HL-60/S4 treated with phorbol 12-myristate 13-acetate at 8.2 ng/mL for 4 days and 3 days (cell line): ENCODE data around the gene WWOX.
"Not testable (repeated sequence)": the region's sequence is repeated elsewhere in the genome, so short reads cannot be mapped to it uniquely, and the experiment has no call there.

Source experiments
- in situ Hi-C: fragments of 300-500 bp; cut with MboI; formaldehyde crosslinking; loops from 2 replicates; pipeline ENCODE4 v1.15.0; 2022; ENCODE audit warnings: low sequenced_read_pairs

WWOX gene

GRCh38 chr16:79195938-79196337 lies 1096.5 kb downstream of the WWOX start:
- in situ Hi-C loops: no loop called here

GRCh38 chr16:79201436-79201835 lies 1102.0 kb downstream of the WWOX start:
- in situ Hi-C loops: no loop called here

GRCh38 chr16:79202977-79203376 lies 1103.5 kb downstream of the WWOX start:
- in situ Hi-C loops: no loop called here

GRCh38 chr16:79204486-79204885 lies 1105.0 kb downstream of the WWOX start:
- in situ Hi-C loops: no loop called here

GRCh38 chr16:79206889-79207288 lies 1107.4 kb downstream of the WWOX start:
- in situ Hi-C loops: no loop called here

- in situ Hi-C loops: no loop called here
Measured at GRCh38 chr16:79209308-79209707, 1109.9 kb downstream of the WWOX start.

- in situ Hi-C loops: no loop called here
Measured at GRCh38 chr16:79210607-79211006, 1111.2 kb downstream of the WWOX start.

GRCh38 chr16:79211586-79211985 lies 1112.1 kb downstream of the WWOX start:
- in situ Hi-C loops: no loop called here

- in situ Hi-C loops: no loop called here
Measured at GRCh38 chr16:79212114-79212791, 1112.8 kb downstream of the WWOX start.

GRCh38 chr16:79213214-79213613 lies 1113.8 kb downstream of the WWOX start:
- in situ Hi-C loops: no loop called here

GRCh38 chr16:79215289-79215688 lies 1115.8 kb downstream of the WWOX start:
- in situ Hi-C loops: no loop called here

- in situ Hi-C loops: no loop called here
Measured at GRCh38 chr16:79217375-79218011, 1118.0 kb downstream of the WWOX start.

GRCh38 chr16:79218351-79218750 lies 1118.9 kb downstream of the WWOX start:
- in situ Hi-C loops: no loop called here

- in situ Hi-C loops: not testable (repeated sequence)
Measured at GRCh38 chr16:79225994-79226393, 1126.5 kb downstream of the WWOX start.

- in situ Hi-C loops: no loop called here
Measured at GRCh38 chr16:79229361-79229760, 1129.9 kb downstream of the WWOX start.

- in situ Hi-C loops: not testable (repeated sequence)
Measured at GRCh38 chr16:79245700-79246099, 1146.2 kb downstream of the WWOX start.

GRCh38 chr16:79247386-79247785 lies 1147.9 kb downstream of the WWOX start:
- in situ Hi-C loops: no loop called here

GRCh38 chr16:79248351-79248750 lies 1148.9 kb downstream of the WWOX start:
- in situ Hi-C loops: no loop called here

GRCh38 chr16:79250502-79251098 lies 1151.1 kb downstream of the WWOX start:
- in situ Hi-C loops: no loop called here

GRCh38 chr16:79253100-79253631 lies 1153.7 kb downstream of the WWOX start:
- in situ Hi-C loops: no loop called here

GRCh38 chr16:79257953-79258490 lies 1158.6 kb downstream of the WWOX start:
- in situ Hi-C loops: no loop called here

- in situ Hi-C loops: not testable (repeated sequence)
Measured at GRCh38 chr16:79260890-79261289, 1161.4 kb downstream of the WWOX start.
